ENCODE results near the gene OR8D2.
"Not testable (repeated sequence)": the region's sequence is repeated elsewhere in the genome, so short reads cannot be mapped to it uniquely, and the experiment has no call there.

Gene OR8D2

DNA sequence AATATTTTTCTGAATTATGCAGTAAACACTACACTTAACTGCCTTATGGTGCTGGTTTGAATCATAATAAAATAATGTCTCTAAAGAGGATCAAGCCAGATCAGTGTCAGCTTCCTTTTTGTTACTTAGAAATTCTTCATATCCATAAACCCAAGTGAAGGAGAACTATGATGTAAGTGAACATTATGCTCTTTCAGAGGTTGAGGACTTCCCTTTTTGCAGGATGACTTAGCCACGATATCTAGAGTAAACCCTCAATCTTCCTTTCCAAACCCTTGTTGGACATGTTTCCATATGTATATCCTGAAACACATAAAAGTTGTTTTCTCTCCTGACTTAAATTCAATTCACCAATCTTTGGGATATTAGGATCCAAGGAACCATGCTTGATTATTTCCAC is 25.3 kb downstream of the OR8D2 start:
- DNase-seq = no peak

GRCh38 chr11:124285610-124286344 is 34.2 kb downstream of the OR8D2 start:
- no peak for DNase-seq

DNA sequence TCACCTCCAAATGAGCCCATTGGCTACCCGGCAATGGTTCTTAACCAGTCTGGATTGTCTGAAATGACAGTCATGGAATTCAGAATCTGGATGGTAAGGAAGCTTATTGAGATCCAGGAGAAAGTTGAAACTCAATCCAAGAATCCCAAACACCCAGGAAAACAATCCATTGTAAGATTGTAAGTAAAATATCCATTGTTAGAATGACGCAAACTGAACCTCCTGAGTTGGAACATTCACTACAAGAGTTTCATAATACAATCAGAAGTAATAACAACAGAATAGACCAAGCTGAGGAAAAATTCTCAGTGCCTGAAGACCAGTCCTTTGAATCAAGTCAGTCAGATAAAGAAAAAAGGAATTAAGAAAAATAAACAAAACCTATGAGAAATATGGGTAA is 41.7 kb downstream of the OR8D2 start:
- no peak for DNase-seq

GRCh38 chr11:124277804-124278203 is 42.2 kb downstream of the OR8D2 start:
- DNase-seq = no peak

- no peak for DNase-seq
These were observed 42.8 kb downstream of the OR8D2 start for GRCh38 chr11:124277207-124277606.

DNA sequence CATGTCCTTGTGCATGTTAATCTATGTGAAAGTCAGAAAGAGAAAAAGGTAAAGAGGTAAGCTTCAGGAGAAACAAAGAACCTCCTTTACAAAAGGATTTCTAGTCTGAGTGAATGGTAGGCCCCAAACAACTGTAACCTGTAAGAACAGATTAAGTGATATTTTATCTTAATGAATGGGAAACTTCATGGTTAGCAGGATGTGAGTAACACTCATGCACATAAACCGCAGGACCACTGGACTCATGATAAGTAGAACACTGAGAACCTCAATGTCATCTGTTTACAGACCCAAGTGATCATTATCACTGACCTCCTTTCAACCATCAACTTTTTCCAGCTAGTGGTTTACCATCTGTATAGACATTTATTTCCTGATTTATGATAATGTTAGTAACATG is 43.9 kb downstream of the OR8D2 start:
- no peak for DNase-seq

DNA sequence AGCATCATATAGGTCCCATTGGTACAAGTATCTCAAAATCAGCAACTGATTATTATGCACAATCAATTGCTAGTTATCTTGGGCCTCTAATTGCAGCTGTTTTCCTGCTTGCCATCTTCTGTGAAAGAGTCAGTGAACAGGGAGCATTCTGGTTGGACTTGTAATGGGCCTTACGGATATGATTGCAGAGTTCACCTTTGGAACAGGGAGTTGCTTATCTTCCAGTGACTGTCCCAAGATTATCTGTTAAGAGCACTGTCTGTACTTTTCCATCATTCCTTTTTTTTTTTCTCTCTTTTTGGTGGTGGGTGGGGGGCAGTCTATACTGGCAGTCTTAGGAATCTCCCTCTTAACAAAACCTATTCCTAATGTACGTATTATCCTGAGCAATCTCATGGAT is 46.0 kb downstream of the OR8D2 start:
- DNase-seq = no peak

GRCh38 chr11:124270886-124271285 is 49.1 kb downstream of the OR8D2 start:
- not testable (repeated sequence) for DNase-seq
